HepG2 (cell line): ENCODE results near the gene PMM2. TPM values are rescaled to one million over a fixed set of nuclear protein-coding genes. Genes with fewer than 3 reads are reported as not detected.

Experiments used
- BRF2 ChIP-seq: sonication (generic); formaldehyde crosslinking; IDR thresholded peaks from 2 replicates; pipeline ENCODE4 v1.8.1; 2022; ENCODE audit warnings: mild to moderate bottlenecking, missing genetic modification reagents
- NFAT5 ChIP-seq: sonication (generic); formaldehyde crosslinking; IDR thresholded peaks from 2 replicates; pipeline ENCODE4 v1.4.0; 2020; ENCODE audit warnings: missing genetic modification reagents
- NPAS2 ChIP-seq: sonication (generic); formaldehyde crosslinking; IDR thresholded peaks from 2 replicates; pipeline ENCODE4 v1.8.0; 2022; ENCODE audit warnings: mild to moderate bottlenecking, missing genetic modification reagents, borderline replicate concordance
- STAT6 ChIP-seq: sonication (generic); formaldehyde crosslinking; IDR thresholded peaks from 2 replicates; pipeline ENCODE4 v1.4.0; 2020; ENCODE audit warnings: missing genetic modification reagents, mild to moderate bottlenecking, borderline replicate concordance
- ZBTB40 ChIP-seq, 2 experiments: fragments of 450-650 bp in 1 of 2; sonication (generic) in 1 of 2; formaldehyde crosslinking in 1 of 2; IDR thresholded peaks; 2 replicates each; pipeline versions ENCODE4 v1.6.1 to v1.8.0; 2016 to 2022; ENCODE audit warnings: antibody characterized with exemption in 1 of 2, mild to moderate bottlenecking in 1 of 2, missing genetic modification reagents in 1 of 2
- ZNF275 ChIP-seq: sonication (generic); formaldehyde crosslinking; IDR thresholded peaks from 2 replicates; pipeline ENCODE4 v1.8.0; 2022; ENCODE audit warnings: missing genetic modification reagents, mild to moderate bottlenecking, inconsistent platforms, borderline replicate concordance
- polyA plus RNA-seq, 8 experiments: library from polyadenylated mRNA; depleted of rRNA in 3 of 8; stranded (reverse) in 7 of 8; unstranded in 1 of 8; fragments of >200 nt; fragmentation: Illumina TruSeq in 4 of 8; extraction: Trizol in 4 of 8; gene quantifications; 2 replicates each; pipeline versions ENCODE4 v1.2.1 to v1.2.3, GENCODE V29; 2011 to 2016; ENCODE audit warnings: low read depth in 4 of 8, missing spikeins in 1 of 8, mixed read lengths in 1 of 8; ENCODE audit not compliant: insufficient read depth in 1 of 8
- total RNA-seq, 5 experiments: library from RNA; depleted of rRNA; stranded (reverse); fragments of >200 nt; fragmentation: Illumina TruSeq; extraction: Trizol; gene quantifications; 2 replicates each; pipeline ENCODE4 v1.2.3, GENCODE V29; 2016; ENCODE audit warnings: low read depth in 1 of 5

Gene PMM2
- total and polyA plus RNA-seq, 2 of the 13 experiments (the other 11 are each of a cell fraction or from before 2014, with no cell fraction given) = 52.2 to 93.7 TPM

GRCh38 chr16:8863594-8864424 lies 66.2 kb downstream of the PMM2 start (continued):
- no peak for TF ChIP-seq ZBTB40 (IDR thresholded peaks at IDR 0.05)
- TF ChIP-seq ZBTB40 (CRISPR knock-in tag; IDR thresholded peaks at IDR 0.05) = peak; percentile 94
- peak; percentile 98 for TF ChIP-seq BRF2 (CRISPR knock-in tag)
- peak; percentile 99 for TF ChIP-seq ZNF275 (CRISPR knock-in tag)
- no peak for TF ChIP-seq NPAS2
- TF ChIP-seq STAT6 (CRISPR knock-in tag) = peak; percentile 100
- no peak; the same call in 1 of the 2 replicates for TF ChIP-seq NFAT5
